Stimulated activated CD4-positive, alpha-beta T cell treated with anti-CD3 and anti-CD28 coated beads, Interleukin-15, amount 100 ng/mL, for 48 hours (primary cell): ENCODE data around the gene NADK2.
"Not testable (repeated sequence)": the region's sequence is repeated elsewhere in the genome, so short reads cannot be mapped to it uniquely, and the experiment has no call there.

Source experiments
- DNase-seq, 2 donors: peaks; one replicate each; pipeline ENCODE4 v3.0.0-alpha.2; 2020; ENCODE audit warnings: low read depth in 2 of 2

NADK2 gene

DNA sequence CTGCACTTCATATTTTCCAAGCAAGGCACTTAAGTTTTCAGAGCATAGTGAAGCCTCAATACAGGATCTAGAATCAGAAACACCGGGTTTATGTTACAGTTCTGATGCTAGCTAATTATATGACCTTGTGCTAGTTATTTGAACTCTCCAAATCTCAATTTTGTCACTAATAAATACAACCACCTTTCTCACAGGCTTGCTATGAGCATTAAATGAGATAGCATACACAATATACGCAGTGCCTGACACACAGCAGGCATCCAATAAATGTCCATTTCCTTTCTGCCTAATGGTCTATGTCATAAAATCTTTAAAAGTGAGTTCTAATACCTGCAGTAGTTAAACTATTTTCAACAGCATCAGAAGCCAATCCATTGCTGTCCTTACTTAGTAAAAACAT, 32.9 kb downstream of the NADK2 start:
- no peak for DNase-seq

DNA sequence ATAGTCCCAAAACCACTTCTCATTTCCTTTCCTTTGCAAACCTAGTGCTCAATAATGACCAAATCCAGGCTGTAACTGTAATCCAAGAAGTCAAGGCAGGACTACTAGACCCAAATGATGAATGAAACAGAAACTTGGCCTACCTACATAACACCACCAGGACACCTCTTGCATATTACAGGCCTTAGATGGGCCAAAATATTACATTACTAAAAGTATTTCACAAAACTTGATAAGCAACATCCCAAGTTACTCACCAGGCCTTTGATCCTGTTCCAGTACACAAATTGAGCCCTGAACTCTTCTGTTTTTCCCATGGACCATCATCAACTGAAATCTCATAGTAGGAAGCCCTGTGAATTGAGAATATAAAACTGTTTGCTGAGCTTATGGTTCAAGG, 34.8 kb downstream of the NADK2 start:
- DNase-seq: no peak

DNA sequence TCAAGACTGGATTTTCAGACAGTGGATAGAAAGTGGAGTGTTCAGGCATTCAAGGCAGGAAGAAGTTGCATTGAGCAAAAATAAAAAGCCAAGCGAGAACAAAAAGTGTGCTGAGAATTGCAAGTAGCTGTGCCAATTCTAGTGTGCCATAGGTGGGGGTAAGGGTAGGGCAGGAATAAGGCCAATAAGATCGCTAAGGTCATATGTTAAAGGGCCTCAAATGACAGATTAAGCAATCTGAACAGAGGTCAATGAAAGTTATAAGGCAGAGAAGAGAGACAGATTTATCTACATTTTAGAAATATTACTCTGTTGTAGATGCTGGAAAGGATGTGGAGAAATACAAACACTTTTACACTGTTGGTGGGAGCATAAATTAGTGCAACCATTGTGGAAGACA, 36.4 kb downstream of the NADK2 start:
- DNase-seq: no peak

DNA sequence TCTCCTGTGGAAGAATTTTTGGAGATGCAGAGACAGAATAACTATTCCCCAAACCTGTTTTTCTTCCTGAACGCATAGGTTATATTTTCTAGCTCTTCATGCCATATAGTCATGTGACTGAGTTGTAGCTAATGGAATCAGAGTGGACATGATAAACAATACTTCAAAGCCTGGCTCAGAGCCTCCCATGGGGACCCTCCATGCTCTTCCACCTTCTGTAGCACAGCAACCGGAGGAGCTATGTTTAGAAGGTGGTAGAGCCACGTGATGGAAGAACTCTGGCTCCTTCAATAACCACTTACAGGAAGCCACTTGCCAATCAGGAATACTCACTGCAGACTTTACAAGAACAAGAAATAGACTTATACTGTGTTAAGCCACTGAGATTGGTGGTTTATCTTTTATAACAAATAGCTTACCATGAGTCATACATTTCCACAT, 39.2 kb downstream of the NADK2 start:
- DNase-seq: no peak

DNA sequence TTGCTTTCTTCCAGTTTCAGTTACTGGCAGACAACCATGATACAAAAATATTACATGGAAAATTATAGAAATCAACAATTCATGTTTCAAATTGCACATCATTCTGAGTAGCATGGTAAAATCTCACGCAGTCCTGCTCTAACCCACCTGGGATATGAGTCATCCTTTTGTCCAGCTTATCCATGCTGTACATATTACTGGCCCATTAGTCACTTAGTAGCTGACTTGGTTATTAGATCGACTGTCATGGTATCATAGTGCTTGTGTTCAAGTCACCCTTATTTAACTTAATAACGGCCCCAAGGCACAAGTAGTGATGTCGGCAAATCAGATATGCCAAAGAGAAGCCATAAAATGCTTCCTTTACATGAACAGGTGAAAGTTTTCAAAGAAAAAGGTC, 41.2 kb downstream of the NADK2 start:
- no peak for DNase-seq

DNA sequence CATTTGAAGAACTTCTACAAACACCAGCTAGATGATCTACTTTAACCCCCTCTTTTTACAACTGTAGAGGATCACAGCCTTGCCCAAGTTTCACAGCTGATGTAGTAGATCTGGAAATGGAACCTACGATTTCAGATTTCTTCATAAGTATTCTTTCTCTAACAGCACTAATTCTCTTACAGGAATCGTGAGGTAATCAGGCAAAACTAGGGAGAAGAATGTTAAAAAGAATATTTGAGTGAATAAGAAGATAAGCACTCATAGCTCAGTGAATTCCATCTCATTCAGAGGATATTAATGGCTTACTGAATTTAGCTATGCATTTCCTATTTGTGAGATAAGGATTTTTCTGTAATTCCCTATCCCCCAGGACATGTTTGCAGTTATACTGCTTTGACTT, 42.1 kb downstream of the NADK2 start:
- no peak for DNase-seq

DNA sequence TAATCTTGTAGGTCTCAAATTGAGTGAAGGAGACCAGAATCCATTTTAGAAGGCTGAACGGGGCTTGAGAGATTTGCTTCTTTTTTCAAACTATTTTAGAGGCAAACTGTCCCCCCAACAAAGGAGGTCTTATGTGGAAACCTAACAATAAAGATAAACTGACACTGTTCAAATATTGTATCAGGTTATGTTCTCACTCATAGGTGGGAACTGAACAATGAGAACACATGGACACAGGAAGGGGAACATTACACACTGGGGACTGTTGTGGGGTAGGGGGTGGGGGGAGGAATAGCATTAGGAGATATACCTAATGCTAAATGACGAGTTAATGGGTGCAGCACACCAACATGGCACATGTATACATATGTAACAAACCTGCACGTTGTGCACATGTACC, 42.9 kb downstream of the NADK2 start:
- DNase-seq: not testable (repeated sequence)

DNA sequence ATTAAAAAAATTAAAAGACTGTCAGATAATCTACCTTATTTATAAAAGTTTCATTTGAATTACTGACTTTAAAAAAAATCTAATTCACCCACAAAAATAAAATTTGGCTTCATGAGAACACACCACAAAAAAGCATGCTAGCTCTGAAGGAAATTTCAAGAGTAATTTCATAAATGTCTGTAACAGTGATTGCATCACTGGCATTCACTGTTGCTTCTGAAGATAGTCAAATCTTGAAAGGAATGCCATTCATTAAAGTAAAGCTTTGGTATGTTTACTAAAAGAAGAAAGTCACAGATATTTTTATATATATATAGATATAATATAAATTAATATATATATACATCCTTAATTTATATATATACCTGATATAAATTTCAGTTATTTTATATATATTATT, 43.4 kb downstream of the NADK2 start:
- DNase-seq: no peak

DNA sequence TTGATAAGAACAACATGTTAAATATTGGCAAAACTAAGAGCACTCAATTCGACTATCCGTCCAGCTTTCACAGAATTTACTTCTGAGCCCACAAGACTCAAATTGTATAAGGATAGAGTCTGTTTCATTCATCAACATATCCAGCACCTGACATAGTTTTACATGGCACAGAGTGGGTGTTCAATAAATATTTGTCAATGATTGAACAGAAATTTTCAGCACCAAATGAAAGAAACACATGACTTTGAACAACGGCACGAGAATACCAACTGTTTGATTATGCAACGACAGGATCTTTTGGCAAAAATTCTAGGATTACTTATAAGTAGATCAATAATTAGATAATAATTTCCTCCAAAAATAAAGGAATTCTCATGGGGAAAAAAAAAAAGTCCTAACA, 48.0 kb downstream of the NADK2 start:
- no peak for DNase-seq

DNA sequence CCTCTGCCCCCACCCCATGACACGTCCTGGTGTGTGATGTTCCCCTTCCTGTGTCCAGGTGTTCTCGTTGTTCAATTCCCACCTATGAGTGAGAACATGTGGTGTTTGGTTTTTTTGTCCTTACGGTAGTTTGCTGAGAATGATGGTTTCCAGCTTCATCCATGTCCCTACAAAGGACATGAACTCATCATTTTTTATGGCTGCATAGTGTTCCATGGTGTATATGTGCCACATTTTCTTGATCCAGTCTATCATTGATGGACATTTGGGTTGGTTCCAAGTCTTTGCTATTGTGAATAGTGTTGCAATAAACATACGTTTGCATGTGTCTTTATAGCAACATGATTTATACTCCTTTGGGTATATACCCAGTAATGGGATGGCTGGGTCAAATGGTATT, 57.3 kb downstream of the NADK2 start:
- not testable (repeated sequence) for DNase-seq

DNA sequence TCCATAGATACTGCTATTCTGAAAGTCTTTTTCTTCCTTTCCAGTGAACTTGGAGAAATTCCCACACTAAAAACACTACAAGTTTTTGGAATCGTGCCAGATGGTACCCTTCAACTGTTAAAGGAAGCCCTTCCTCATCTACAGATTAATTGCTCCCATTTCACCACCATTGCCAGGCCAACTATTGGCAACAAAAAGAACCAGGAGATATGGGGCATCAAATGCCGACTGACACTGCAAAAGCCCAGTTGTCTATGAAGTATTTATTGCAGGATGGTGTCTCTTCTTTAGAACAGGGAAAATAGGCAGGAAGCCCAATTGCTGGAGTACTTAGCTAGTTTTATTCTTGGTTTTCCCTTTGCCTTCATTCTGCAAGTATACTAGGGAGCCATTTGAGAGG, 60.0 kb downstream of the NADK2 start:
- no peak for DNase-seq

DNA sequence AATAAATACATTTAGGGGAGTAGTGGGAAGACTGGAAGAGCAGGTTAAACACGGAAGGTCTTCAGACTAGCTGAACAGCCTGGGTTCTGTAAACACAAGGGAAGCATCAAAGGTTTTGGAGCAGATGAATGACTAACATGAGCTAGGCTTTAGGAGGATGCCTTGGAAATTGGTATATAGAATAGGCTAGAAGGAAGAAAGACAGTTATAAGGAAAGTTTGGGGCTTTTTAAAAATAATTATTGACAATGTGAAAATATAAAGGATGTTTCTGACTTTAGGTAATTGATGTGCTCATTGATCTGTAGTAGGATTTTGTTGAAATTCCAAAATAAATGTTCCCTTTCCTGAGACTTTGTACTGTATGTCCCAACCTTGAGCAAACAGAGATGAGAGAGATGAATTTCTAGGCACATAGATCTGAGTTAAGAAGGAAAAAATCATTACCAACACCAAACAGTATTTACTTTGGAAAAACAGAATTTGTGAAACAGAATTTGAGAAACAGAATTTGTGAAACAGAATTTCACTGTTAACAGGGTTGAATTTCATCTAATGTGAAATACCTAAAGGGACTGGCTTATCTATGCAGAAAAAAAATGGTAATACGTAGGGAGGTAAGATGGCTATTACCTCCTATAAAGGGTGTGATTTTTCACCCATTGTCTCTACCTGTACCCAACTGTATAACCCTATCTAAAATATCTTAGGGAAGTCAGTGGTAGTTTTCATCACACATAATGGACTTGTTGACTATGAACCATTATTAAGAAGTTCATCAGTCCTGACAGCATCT, 61.0 kb downstream of the NADK2 start:
- no peak for DNase-seq

DNA sequence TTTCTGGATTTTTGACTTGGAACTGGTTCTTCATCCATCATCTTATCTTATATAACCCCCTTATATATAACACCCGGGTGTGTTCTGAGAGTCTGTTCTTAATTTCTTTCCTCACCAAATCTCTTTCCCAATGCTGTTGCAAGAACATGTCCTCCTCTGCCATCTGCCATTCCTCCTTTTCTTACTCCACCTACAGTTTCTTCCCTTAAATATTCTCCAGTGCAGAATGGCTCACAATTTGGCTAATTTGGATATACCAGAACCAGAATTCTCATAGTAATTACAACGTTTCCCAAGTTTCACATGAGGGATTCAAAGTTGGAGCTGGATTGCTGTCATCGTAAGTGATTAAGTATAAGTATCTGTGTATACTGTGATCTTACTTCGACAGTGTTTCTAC, 61.8 kb downstream of the NADK2 start:
- no peak for DNase-seq

DNA sequence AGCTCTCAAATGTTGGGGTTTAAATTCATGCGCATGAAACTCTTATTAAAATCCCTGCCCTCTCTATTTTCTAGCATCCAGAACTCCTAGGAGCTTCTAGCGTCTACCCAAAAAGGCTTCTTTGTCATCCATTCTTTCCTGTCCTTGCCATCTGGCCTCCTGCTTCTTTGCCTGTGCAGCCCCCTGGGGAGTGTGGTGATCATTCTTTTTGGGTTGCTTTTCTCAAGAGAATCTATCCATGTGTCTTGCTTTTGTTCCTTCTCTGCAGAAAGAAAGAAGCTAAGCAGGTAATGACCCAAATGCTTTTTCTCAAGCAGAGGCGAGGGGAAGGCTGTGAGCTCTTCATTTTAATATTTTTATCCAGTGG, 63.2 kb downstream of the NADK2 start:
- DNase-seq: no peak

DNA sequence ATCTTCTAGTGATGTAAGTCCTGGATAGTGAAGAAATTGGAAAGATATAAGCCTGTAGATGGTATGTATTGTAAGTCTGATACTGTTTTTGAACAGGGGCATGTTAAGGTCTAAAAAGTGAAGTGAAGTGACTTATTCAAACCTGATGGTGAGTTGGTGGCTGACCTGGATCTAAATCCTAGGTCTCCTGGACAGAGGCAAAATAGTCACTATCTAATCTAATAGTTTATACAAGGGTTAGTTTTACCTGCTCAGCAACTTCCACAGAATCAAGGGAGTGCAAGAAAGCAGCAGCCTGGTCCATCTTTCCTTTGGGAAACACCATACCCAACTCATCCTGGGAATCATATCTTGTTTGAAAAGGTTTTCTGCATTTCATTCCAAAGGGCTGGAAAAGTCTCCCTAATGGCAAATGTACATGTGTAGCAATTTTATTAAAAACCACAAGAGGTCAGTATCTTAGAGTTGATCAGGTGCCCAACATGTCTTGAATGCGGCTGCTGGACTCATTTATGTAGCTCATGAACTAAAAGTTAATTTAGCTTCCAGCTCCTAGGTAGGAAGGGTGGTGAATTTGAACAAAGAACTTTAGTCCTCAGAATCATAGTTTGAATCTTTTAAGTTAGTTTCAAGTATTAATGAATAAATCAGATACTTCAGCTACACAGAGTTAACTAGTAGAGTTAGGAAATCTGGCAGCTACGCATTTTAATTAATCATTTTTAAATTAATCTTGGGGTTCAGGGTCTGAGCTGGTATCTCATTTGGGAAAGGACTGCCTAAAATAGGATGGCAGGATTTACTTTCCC, 63.8 kb downstream of the NADK2 start:
- DNase-seq: no peak

DNA sequence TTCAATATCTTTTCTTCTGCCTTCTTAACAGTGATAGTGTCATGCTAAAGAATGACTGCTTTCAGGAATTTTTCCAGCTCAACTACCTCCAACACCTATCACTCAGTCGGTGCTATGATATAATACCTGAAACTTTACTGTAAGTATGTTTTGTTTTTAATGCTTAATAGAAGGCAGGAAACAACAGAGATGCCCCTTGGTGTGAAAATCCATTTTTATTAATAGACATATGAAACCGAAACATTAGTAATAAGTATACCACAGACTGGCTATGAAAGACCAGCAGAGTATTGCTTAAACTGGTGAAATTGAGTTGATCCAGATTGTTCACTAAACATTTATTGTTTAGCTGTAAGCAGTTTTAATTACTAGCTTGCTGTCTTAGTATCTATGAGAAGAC, 64.6 kb downstream of the NADK2 start:
- DNase-seq: no peak

DNA sequence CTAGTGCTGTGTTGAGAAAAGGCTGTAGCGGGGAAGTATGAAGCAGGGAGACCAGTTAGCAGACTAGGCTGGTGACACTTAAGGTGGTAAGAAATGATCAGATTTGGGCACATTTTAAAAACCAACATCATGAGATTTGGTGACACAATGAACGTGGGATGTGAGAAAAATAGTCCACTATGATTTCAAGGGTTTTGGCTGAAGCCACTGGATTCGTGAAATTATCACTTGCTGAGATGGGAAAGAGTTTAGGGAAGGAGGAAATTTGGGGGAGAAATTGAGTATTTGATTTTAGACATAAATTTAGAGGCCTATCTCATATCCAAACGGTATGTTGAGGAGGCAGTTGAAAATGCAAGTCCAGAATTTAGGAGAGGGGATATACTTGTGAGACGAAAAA, 66.7 kb downstream of the NADK2 start:
- DNase-seq: no peak

DNA sequence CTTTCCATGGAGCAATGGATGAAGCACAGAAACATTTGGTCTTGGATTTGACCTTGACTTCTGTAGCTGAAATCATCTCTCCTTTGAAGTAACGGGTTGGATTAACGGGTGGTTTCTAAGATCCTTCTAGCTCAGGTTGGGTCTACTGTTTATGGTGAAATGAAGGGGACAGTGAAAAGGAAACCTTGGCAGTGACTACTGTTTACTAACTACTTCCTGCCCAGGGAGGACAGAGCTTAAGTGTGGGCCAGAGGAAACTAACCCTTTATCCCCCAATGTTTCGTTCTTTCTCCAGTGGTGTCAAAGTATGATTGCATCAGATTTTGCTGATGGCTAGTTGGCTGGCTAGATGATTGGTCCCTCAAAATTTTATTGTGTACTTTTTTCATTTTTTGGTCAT, 67.6 kb downstream of the NADK2 start:
- DNase-seq: no peak

DNA sequence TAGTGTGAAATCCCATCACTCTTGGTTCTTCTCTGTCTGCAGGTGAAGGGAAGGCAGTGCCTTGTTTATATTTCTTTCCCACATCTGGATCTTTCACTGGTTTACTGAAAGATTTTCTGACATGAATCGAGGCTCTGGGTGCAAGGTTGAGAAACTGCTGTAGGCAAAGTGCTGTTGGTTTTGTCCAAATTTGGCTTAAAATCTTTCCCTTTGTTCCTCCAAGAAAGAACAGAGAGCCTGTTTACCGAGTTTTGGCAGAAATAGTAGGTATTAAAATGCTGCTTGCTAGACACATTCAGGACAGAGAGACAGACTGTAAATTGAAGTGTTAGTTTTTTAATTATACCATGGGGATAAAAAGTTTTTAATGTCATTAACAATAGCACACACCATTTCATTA, 68.3 kb downstream of the NADK2 start:
- DNase-seq: no peak

DNA sequence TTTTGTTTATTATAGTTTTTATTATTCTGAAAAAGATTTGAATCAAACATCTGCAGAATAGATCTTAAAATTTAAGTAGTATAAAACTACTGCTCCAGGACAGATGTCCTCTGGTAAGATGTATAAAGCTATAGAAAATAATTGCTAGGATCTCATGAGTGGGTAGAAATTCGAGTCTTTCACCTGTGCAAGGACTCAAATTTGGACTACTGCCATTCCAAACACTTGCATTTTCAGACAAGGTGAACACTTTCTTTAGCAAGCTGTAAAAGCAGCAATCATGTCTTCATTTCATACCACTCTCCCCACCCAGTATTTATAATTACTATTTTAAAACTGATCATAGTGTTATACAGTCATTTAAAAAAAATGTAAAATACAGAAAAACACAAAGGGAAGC, 69.1 kb downstream of the NADK2 start:
- no peak for DNase-seq

DNA sequence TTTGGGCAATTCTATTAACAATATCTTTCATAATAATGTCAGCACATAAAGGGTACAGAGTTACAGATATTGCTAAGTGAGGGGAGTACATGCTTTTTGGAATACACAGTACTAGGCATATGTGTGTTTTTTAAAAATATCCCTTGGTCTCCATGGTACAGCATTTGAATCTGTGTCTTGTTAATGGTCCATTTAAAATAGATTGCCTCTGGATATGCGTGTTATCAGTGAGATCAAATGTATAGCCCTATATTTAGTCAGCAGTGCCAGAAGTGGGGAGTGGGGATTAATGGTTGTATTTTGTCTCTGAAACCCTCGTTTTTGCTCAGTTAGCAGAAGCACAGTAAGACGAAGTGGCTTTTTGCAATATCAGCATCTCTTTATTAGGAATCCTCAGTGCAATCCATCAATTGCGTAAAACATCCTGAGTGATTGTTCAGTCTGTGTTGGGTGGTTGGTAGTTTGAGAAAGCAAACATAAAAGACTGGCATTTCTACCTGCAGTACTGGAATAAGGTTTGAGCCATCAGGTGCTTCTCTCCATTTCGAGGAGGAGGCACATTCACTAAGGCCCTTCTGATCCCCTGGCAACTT, 70.8 kb downstream of the NADK2 start:
- no peak for DNase-seq

DNA sequence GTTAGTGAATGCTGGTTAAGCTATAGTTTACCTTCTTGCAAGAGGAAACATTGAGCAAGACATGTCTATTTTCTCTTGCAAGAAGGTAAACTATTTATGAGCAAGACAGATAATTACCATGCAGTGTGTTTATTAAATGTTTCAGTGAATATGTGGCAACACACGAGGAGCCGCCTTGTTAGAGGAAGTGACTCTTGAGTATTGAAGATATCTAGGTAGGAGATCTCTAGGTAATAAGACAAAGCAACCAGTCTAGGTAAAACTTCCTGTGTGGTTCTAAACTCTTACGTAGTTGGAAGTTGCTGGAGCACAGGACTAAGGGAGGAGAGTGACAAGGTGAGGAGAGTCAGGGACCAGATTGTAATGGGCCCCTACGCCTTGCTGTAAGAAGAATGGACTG, 73.0 kb downstream of the NADK2 start:
- DNase-seq: no peak

DNA sequence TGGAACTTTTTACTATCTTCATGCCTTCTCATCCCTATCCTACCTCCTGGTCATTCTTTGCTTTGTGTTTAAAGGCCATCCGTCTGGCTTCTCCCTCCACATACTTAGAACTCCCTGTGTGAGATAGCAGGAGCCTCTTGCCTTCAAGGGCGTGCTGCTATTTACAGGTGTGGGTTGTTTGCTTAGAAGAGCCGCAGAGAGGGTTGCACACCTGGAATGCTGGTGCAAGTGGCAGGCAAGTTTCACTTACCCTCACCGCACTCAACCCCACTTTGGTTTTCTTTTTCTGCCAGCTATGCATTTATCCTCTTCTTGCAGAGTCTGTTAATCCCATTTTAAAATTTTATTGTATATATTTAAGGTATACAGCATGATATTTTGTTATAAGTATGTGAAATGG, 77.3 kb downstream of the NADK2 start:
- no peak for DNase-seq
